IMR-90 (cell line): ENCODE measurements around the gene TAAR1. TPM values are rescaled to one million over a fixed set of nuclear protein-coding genes. Genes with fewer than 3 reads are reported as not detected.

Experiments
- ATAC-seq: fragments of 200-7000 bp; cut with Tn5 transposase; 2 replicates; pipeline ENCODE4 v1.9.1; 2020; ENCODE audit warnings: low read depth, mild to moderate bottlenecking, moderate library complexity
- BruUV-seq: library from RNA; stranded (reverse); fragments of 400-500 nt; replicated peaks from 2 replicates; lab custom pipeline; 2021; lab: Mats Ljungman, UMichigan
- CTCF ChIA-PET: fragments of 300-600 bp; formaldehyde crosslinking; extraction: SDS; loops from one replicate; lab custom pipeline; 2021; ENCODE audit warnings: antibody characterized with exemption; lab: Yijun Ruan, JAX
- POLR2A ChIA-PET: fragments of 300-600 bp; sonication (Branson Sonifier 250); formaldehyde crosslinking; loops from one replicate; lab custom pipeline; 2022; ENCODE audit warnings: antibody characterized with exemption; ENCODE audit not compliant: unreplicated experiment; lab: Charles Lee
- DNase-seq: peaks from one replicate; pipeline ENCODE4 v3.0.0; 2013
- H2AFZ ChIP-seq: replicated peaks from 2 replicates; pipeline ENCODE3; 2013; ENCODE audit warnings: low read length, mild to moderate bottlenecking; ENCODE audit not compliant: poor library complexity
- H2AK5ac ChIP-seq: 2 replicates; pipeline ENCODE4 v1.6.1; 2013; ENCODE audit warnings: low read depth, low read length, inconsistent platforms
- H2AK9ac ChIP-seq: replicated peaks from 2 replicates; pipeline ENCODE3; 2013; ENCODE audit warnings: mild to moderate bottlenecking, low read depth, low read length, moderate library complexity; ENCODE audit not compliant: poor library complexity
- H2BK120ac ChIP-seq: 2 replicates; pipeline ENCODE4 v1.6.1; 2013; ENCODE audit warnings: low read depth, low read length, inconsistent platforms
- H2BK15ac ChIP-seq: 3 replicates; pipeline ENCODE4 v1.6.1; 2013; ENCODE audit warnings: low read depth, low read length, inconsistent platforms
- H2BK20ac ChIP-seq: 2 replicates; pipeline ENCODE4 v1.6.1; 2013; ENCODE audit warnings: low read depth, mild to moderate bottlenecking, inconsistent platforms, low read length, moderate library complexity
- H2BK5ac ChIP-seq: 2 replicates; pipeline ENCODE4 v1.6.1; 2013; ENCODE audit warnings: mild to moderate bottlenecking, low read depth, low read length, inconsistent platforms; ENCODE audit not compliant: poor library complexity, severe bottlenecking
- H3K14ac ChIP-seq: replicated peaks from 2 replicates; pipeline ENCODE4 v1.6.1; 2013; ENCODE audit warnings: low read depth, low read length, inconsistent platforms
- H3K18ac ChIP-seq: 2 replicates; pipeline ENCODE4 v1.6.1; 2013; ENCODE audit warnings: low read depth, low read length, control low read depth
- H3K23ac ChIP-seq: 2 replicates; pipeline ENCODE4 v1.6.1; 2013; ENCODE audit warnings: low read depth, low read length, inconsistent platforms
- H3K27ac ChIP-seq: 2 replicates; pipeline ENCODE4 v1.5.1; 2013; ENCODE audit warnings: mild to moderate bottlenecking, control low read depth, low read length; ENCODE audit not compliant: insufficient read depth
- H3K27me3 ChIP-seq: 2 replicates; pipeline ENCODE4 v1.6.1; 2013; ENCODE audit warnings: low read length; ENCODE audit not compliant: control insufficient read depth, insufficient read depth
- H3K36me3 ChIP-seq: 2 replicates; pipeline ENCODE4 v1.6.1; 2013; ENCODE audit warnings: low read length, mixed read lengths; ENCODE audit not compliant: control insufficient read depth, insufficient read depth
- H3K4ac ChIP-seq: 2 replicates; pipeline ENCODE4 v1.6.1; 2013; ENCODE audit warnings: low read depth, low read length, inconsistent platforms
- H3K4me1 ChIP-seq: 2 replicates; pipeline ENCODE4 v1.6.1; 2013; ENCODE audit warnings: low read length, mixed read lengths; ENCODE audit not compliant: control insufficient read depth, insufficient read depth
- H3K4me2 ChIP-seq: 2 replicates; pipeline ENCODE4 v1.6.1; 2013; ENCODE audit warnings: low read depth, mild to moderate bottlenecking, control low read depth, low read length, moderate library complexity
- H3K4me3 ChIP-seq: 2 replicates; pipeline ENCODE4 v1.5.1; 2013; ENCODE audit warnings: low read depth, mild to moderate bottlenecking, control low read depth, low read length, moderate library complexity; ENCODE audit not compliant: insufficient read depth
- H3K56ac ChIP-seq: 2 replicates; pipeline ENCODE4 v1.6.1; 2013; ENCODE audit warnings: low read length, inconsistent platforms; ENCODE audit not compliant: insufficient read depth; ENCODE audit errors: extremely low read depth
- H3K79me1 ChIP-seq, 2 experiments: 2 replicates each; pipeline ENCODE4 v1.6.1; 2013; ENCODE audit warnings: low read length in 2 of 2, inconsistent platforms in 1 of 2, low read depth in 1 of 2
- H3K9ac ChIP-seq: 2 replicates; pipeline ENCODE4 v1.6.1; 2013; ENCODE audit warnings: low read depth, low read length, control low read depth
- H3K9me1 ChIP-seq: 2 replicates; pipeline ENCODE4 v1.6.1; 2013; ENCODE audit warnings: low read length, inconsistent platforms; ENCODE audit not compliant: insufficient read depth
- H3K9me3 ChIP-seq: 2 replicates; pipeline ENCODE4 v1.6.1; 2013; ENCODE audit warnings: low read length; ENCODE audit not compliant: control insufficient read depth, insufficient read depth
- H4K20me1 ChIP-seq: 2 replicates; pipeline ENCODE4 v1.6.1; 2013; ENCODE audit warnings: low read length, inconsistent platforms; ENCODE audit not compliant: insufficient read depth
- H4K5ac ChIP-seq: 2 replicates; pipeline ENCODE4 v1.6.1; 2013; ENCODE audit warnings: mild to moderate bottlenecking, low read depth, low read length, control low read depth
- H4K8ac ChIP-seq, 2 experiments: 2 replicates each; pipeline ENCODE4 v1.6.1; 2013; ENCODE audit warnings: low read depth in 2 of 2, low read length in 2 of 2, control low read depth in 1 of 2, inconsistent platforms in 1 of 2
- H4K91ac ChIP-seq: 2 replicates; pipeline ENCODE4 v1.6.1; 2013; ENCODE audit warnings: low read depth, low read length, inconsistent platforms; ENCODE audit not compliant: insufficient read depth
- POLR2A ChIP-seq: IDR thresholded peaks from 2 replicates; pipeline ENCODE4 v1.6.1; 2012; ENCODE audit warnings: mild to moderate bottlenecking, low read depth, low read length
- SMC3 ChIP-seq: fragments of 150-350 bp; IDR thresholded peaks from 2 replicates; pipeline ENCODE4 v1.6.1; 2016; ENCODE audit warnings: low read depth, mild to moderate bottlenecking, antibody characterized with exemption, low read length, moderate library complexity
- WGBS, 2 experiments: methylation state at CpG; one replicate each; pipeline versions ENCODE4 v1.1.5 to v1.1.7; 2013; ENCODE audit warnings: missing lambda C conversion rate in 2 of 2; ENCODE audit not compliant: insufficient read length in 1 of 2; ENCODE audit errors: extremely low coverage in 2 of 2; 5-methylcytosine and 5-hydroxymethylcytosine counted together
- dilution Hi-C: fragments of 300-500 bp; cut with HindIII; formaldehyde crosslinking; loops from one replicate; pipeline ENCODE4 v1.14.3; 2018; ENCODE audit warnings: low sequenced_read_pairs; ENCODE audit not compliant: unreplicated experiment
- in situ Hi-C: fragments of 300-500 bp; cut with MboI; formaldehyde crosslinking; loops from 3 replicates; pipeline ENCODE4 v1.14.3; 2019; ENCODE audit warnings: low sequenced_read_pairs, inconsistent platforms, mixed read lengths
- intact Hi-C: fragments of 100-400 bp; cut with micrococcal nuclease; formaldehyde crosslinking; loops from 2 replicates; pipeline ENCODE4 v1.10.0; 2022
- polyA plus RNA-seq, 3 experiments: library from polyadenylated mRNA; depleted of rRNA; stranded (reverse); fragments of >200 nt; gene quantifications; 2 replicates each; pipeline ENCODE4 v1.2.3, GENCODE V29; 2012; ENCODE audit warnings: low replicate concordance in 1 of 3
- total RNA-seq: library from RNA; depleted of rRNA; stranded (reverse); fragments of >200 nt; gene quantifications from 2 replicates; pipeline ENCODE4 v1.2.3, GENCODE V29; 2012

The TAAR1 gene
- total and polyA plus RNA-seq, 2 of the 4 experiments (the other 2 are of a cell fraction): not detected

GRCh38 chr6:132648828-132649227, 10.2 kb downstream of the TAAR1 start:
- dilution Hi-C loops (no loop called here), in situ Hi-C loops (no loop called here), intact Hi-C loops (no loop called here)
- no peak overlapping the region for H3K56ac ChIP-seq
- no TSS peak for BruUV-seq
- TF ChIP-seq POLR2A: no peak
- no peak for TF ChIP-seq SMC3
- H3K4me1 ChIP-seq: no peaks in the 10 kb centered on the region
- H3K4ac ChIP-seq: no peak overlapping the region
- no peak overlapping the region for H2BK15ac ChIP-seq
- no peaks in the 10 kb centered on the region for H4K20me1 ChIP-seq
- no CpG with 5 or more reads among the region's 2 CpGs for WGBS, 2 experiments
- no peak overlapping the region for H3K4me3 ChIP-seq
- no peak overlapping the region for H2AK5ac ChIP-seq
- no peak overlapping the region for H3K18ac ChIP-seq
- no peak overlapping the region for H4K5ac ChIP-seq
- no peaks in the 10 kb centered on the region for H3K36me3 ChIP-seq
- H2AFZ ChIP-seq: no peak overlapping the region
- ATAC-seq (no peak), DNase-seq (no peak)
- no peak overlapping the region for H4K91ac ChIP-seq
- H3K27ac ChIP-seq: no peak overlapping the region
- ChIA-PET CTCF (no interaction called here), POLR2A (interaction anchor here (0.7 kb wide), 1 partner anchor 1294 kb away, joined by 4 read pairs; no protein-coding TSS in a partner anchor)
- no peak overlapping the region for H2BK120ac ChIP-seq
- H3K23ac ChIP-seq: no peak overlapping the region
- no peak overlapping the region for H2BK20ac ChIP-seq
- no peak overlapping the region for H3K4me2 ChIP-seq
- no peak overlapping the region for H4K8ac ChIP-seq
- no peak overlapping the region for H3K9ac ChIP-seq
- no peak overlapping the region for H2AK9ac ChIP-seq
- no peaks in the 10 kb centered on the region for H3K9me1 ChIP-seq
- H3K79me1 ChIP-seq: no peaks in the 10 kb centered on the region
- no peaks in the 10 kb centered on the region for H3K9me3 ChIP-seq
- H3K27me3 ChIP-seq: peaks cover 20% of the 10 kb centered on the region
- no peak overlapping the region for H3K14ac ChIP-seq
- no peak overlapping the region for H2BK5ac ChIP-seq
